MG63 (cell line): ENCODE measurements around the gene EFCAB5. TPM values are rescaled to one million over a fixed set of nuclear protein-coding genes. Genes with fewer than 3 reads are reported as not detected.
"Not testable (repeated sequence)": the region's sequence is repeated elsewhere in the genome, so short reads cannot be mapped to it uniquely, and the experiment has no call there.

Source experiments
- DNase-seq: peaks from one replicate; pipeline ENCODE4 v3.0.0-alpha.2; 2020
- H3K27me3 ChIP-seq: fragments of 250-450 bp; sonication (Bioruptor Pico); 2 replicates; pipeline ENCODE4 v1.5.1; 2020; ENCODE audit warnings: mild to moderate bottlenecking, moderate library complexity
- H3K36me3 ChIP-seq: fragments of 250-450 bp; sonication (Bioruptor Pico); 2 replicates; pipeline ENCODE4 v1.5.1; 2020; ENCODE audit warnings: mild to moderate bottlenecking, moderate library complexity
- H3K4me3 ChIP-seq: fragments of 250-450 bp; sonication (Bioruptor Pico); 2 replicates; pipeline ENCODE4 v1.5.1; 2020; ENCODE audit warnings: mild to moderate bottlenecking, moderate library complexity
- H3K9me3 ChIP-seq: fragments of 250-450 bp; sonication (Bioruptor Pico); 2 replicates; pipeline ENCODE4 v1.5.1; 2020; ENCODE audit warnings: mild to moderate bottlenecking, moderate library complexity
- total RNA-seq: library from RNA; depleted of rRNA; stranded (reverse); fragments of >200 nt; shearing (Covaris generic); gene quantifications from 2 replicates; pipeline ENCODE4 v1.2.3, GENCODE V29; 2014; ENCODE audit warnings: low replicate concordance

The EFCAB5 gene
- total RNA-seq, 1 experiment from 2014 or later: not detected

- no peaks in the 10 kb centered on the region for H3K9me3 ChIP-seq
- H3K36me3 ChIP-seq: no peaks in the 10 kb centered on the region
- H3K27me3 ChIP-seq: peaks cover 2% of the 10 kb centered on the region; the same call in 1 of the 2 replicates
- H3K4me3 ChIP-seq: no peak overlapping the region
- no peak for DNase-seq
Measured at GRCh38 chr17:30101686-30102390, 160.4 kb downstream of the EFCAB5 start.

- Histone ChIP-seq H3K36me3 (no peaks in the 10 kb centered on the region), H3K27me3 (no peaks in the 10 kb centered on the region; the same call in 1 of the 2 replicates), H3K4me3 (no peak overlapping the region), H3K9me3 (peaks cover 2% of the 10 kb centered on the region; the same call in 1 of the 2 replicates)
- no peak for DNase-seq
Measured at GRCh38 chr17:30103921-30104320, 162.5 kb downstream of the EFCAB5 start.

GRCh38 chr17:30104575-30105339, 163.3 kb downstream of the EFCAB5 start:
- DNase-seq: peak; percentile 61
- Histone ChIP-seq H3K9me3 (peaks cover 2% of the 10 kb centered on the region; the same call in 1 of the 2 replicates), H3K27me3 (no peaks in the 10 kb centered on the region; the same call in 1 of the 2 replicates), H3K36me3 (no peaks in the 10 kb centered on the region), H3K4me3 (peak overlapping the region; percentile 25)

- peaks cover under 1% of the 10 kb centered on the region for H3K36me3 ChIP-seq
- no peak for DNase-seq
- no peaks in the 10 kb centered on the region for H3K27me3 ChIP-seq
- H3K4me3 ChIP-seq: no peak overlapping the region
- peaks cover 2% of the 10 kb centered on the region; the same call in 1 of the 2 replicates for H3K9me3 ChIP-seq
Measured at GRCh38 chr17:30112794-30113193, 171.4 kb downstream of the EFCAB5 start.

GRCh38 chr17:30113213-30113612, 171.8 kb downstream of the EFCAB5 start:
- H3K4me3 ChIP-seq: no peak overlapping the region
- H3K9me3 ChIP-seq: no peaks in the 10 kb centered on the region; the same call in 1 of the 2 replicates
- DNase-seq: peak; percentile 55

GRCh38 chr17:30116345-30116660, 174.9 kb downstream of the EFCAB5 start:
- peak overlapping the region; percentile 94 for H3K4me3 ChIP-seq
- H3K9me3 ChIP-seq: no peaks in the 10 kb centered on the region
- no peaks in the 10 kb centered on the region for H3K27me3 ChIP-seq
- no peak for DNase-seq
- peaks cover 35% of the 10 kb centered on the region for H3K36me3 ChIP-seq

More at GRCh38 chr17:30113213-30113612, 171.8 kb downstream of the EFCAB5 start:
- Histone ChIP-seq H3K27me3 (no peaks in the 10 kb centered on the region), H3K36me3 (peaks cover 5% of the 10 kb centered on the region)

GRCh38 chr17:30116661-30117551, 175.5 kb downstream of the EFCAB5 start, which contains the start of gene NSRP1:
NSRP1 (plus strand) TSS chr17:30116816; CDS start chr17:30116844, 28 bp downstream.
- peak; percentile 97 for DNase-seq
- H3K27me3 ChIP-seq: no peaks in the 10 kb centered on the region
- peak within 1 kb of the TSS; percentile 94 for H3K4me3 ChIP-seq
- H3K9me3 ChIP-seq: no peaks in the 10 kb centered on the region
- H3K36me3 ChIP-seq: peaks cover 39% of the 10 kb centered on the region

- H3K27me3 ChIP-seq: no peaks in the 10 kb centered on the region
- no peak for DNase-seq
- peaks cover 44% of the 10 kb centered on the region for H3K36me3 ChIP-seq
- peak overlapping the region; percentile 94 for H3K4me3 ChIP-seq
- no peaks in the 10 kb centered on the region for H3K9me3 ChIP-seq
Measured at GRCh38 chr17:30117675-30118081, 176.2 kb downstream of the EFCAB5 start.

GRCh38 chr17:30118635-30119034, 177.2 kb downstream of the EFCAB5 start:
- peaks cover 51% of the 10 kb centered on the region for H3K36me3 ChIP-seq
- not testable (repeated sequence) for H3K9me3 ChIP-seq, H3K27me3 ChIP-seq, DNase-seq
- H3K4me3 ChIP-seq: peak overlapping the region; percentile 94; the same call in 1 of the 2 replicates

- DNase-seq: no peak
- H3K9me3 ChIP-seq: no peaks in the 10 kb centered on the region
- H3K27me3 ChIP-seq: no peaks in the 10 kb centered on the region
- H3K36me3 ChIP-seq: peaks cover 81% of the 10 kb centered on the region
- no peak overlapping the region for H3K4me3 ChIP-seq
Measured at GRCh38 chr17:30124273-30124796, 182.9 kb downstream of the EFCAB5 start.

GRCh38 chr17:30130121-30130520, 188.7 kb downstream of the EFCAB5 start:
- no peak for DNase-seq
- peaks cover 85% of the 10 kb centered on the region for H3K36me3 ChIP-seq
- H3K4me3 ChIP-seq: no peak overlapping the region
- H3K9me3 ChIP-seq: no peaks in the 10 kb centered on the region
- H3K27me3 ChIP-seq: no peaks in the 10 kb centered on the region

GRCh38 chr17:30132615-30133014, 191.2 kb downstream of the EFCAB5 start:
- Histone ChIP-seq H3K9me3 (no peaks in the 10 kb centered on the region), H3K36me3 (peaks cover 80% of the 10 kb centered on the region), H3K27me3 (no peaks in the 10 kb centered on the region), H3K4me3 (no peak overlapping the region)
- no peak for DNase-seq

GRCh38 chr17:30133197-30133596, 191.8 kb downstream of the EFCAB5 start:
- H3K9me3 ChIP-seq: no peaks in the 10 kb centered on the region
- H3K36me3 ChIP-seq: peaks cover 81% of the 10 kb centered on the region
- no peaks in the 10 kb centered on the region for H3K27me3 ChIP-seq
- no peak overlapping the region for H3K4me3 ChIP-seq
- DNase-seq: no peak

GRCh38 chr17:30134551-30134950, 193.1 kb downstream of the EFCAB5 start:
- Histone ChIP-seq H3K36me3 (peaks cover 76% of the 10 kb centered on the region), H3K9me3 (no peaks in the 10 kb centered on the region), H3K27me3 (no peaks in the 10 kb centered on the region), H3K4me3 (no peak overlapping the region)
- no peak for DNase-seq

GRCh38 chr17:30137158-30137557, 195.7 kb downstream of the EFCAB5 start:
- DNase-seq: no peak
- no peak overlapping the region for H3K4me3 ChIP-seq
- no peaks in the 10 kb centered on the region for H3K9me3 ChIP-seq
- peaks cover 62% of the 10 kb centered on the region for H3K36me3 ChIP-seq
- no peaks in the 10 kb centered on the region for H3K27me3 ChIP-seq

GRCh38 chr17:30147860-30148259, 206.4 kb downstream of the EFCAB5 start:
- not testable (repeated sequence) for H3K27me3 ChIP-seq, H3K9me3 ChIP-seq, H3K4me3 ChIP-seq
- peak; percentile 9 for DNase-seq
- peaks cover 36% of the 10 kb centered on the region for H3K36me3 ChIP-seq
